Muscle of back (tissue), 11 donors: ENCODE measurements around the gene SPOCD1. TPM values are rescaled to one million over a fixed set of nuclear protein-coding genes. Genes with fewer than 3 reads are reported as not detected.

Source experiments
- DNase-seq, 3 donors: peaks; one replicate each; pipeline versions ENCODE4 v3.0.0 to v3.0.0-alpha.2; 2013
- polyA plus RNA-seq, 10 donors: library from polyadenylated mRNA; unstranded; fragments of 120-200 nt; gene quantifications; one replicate each; pipeline ENCODE4 v1.2.1, GENCODE V29; 2013; ENCODE audit not compliant: insufficient read length in 10 of 10

The SPOCD1 gene
- polyA plus RNA-seq, 10 donors, result 0.11 to 0.60 (median 0.30) TPM

DNA sequence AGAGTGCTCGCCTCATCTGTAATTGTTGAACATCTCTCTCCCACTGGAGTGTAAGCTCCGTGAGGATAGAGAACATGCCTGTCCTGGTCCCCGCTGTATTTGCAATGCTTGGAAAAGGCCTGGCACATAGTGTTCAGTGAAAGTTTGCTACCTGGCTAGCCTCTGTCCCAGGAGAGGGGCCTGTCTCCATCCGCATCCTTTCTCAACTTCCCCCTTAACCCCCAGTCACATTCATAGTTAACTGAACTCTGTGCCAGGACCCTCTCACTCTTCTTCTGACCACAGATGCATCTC, 15.2 kb downstream of the SPOCD1 start:
- DNase-seq, result no peak

DNA sequence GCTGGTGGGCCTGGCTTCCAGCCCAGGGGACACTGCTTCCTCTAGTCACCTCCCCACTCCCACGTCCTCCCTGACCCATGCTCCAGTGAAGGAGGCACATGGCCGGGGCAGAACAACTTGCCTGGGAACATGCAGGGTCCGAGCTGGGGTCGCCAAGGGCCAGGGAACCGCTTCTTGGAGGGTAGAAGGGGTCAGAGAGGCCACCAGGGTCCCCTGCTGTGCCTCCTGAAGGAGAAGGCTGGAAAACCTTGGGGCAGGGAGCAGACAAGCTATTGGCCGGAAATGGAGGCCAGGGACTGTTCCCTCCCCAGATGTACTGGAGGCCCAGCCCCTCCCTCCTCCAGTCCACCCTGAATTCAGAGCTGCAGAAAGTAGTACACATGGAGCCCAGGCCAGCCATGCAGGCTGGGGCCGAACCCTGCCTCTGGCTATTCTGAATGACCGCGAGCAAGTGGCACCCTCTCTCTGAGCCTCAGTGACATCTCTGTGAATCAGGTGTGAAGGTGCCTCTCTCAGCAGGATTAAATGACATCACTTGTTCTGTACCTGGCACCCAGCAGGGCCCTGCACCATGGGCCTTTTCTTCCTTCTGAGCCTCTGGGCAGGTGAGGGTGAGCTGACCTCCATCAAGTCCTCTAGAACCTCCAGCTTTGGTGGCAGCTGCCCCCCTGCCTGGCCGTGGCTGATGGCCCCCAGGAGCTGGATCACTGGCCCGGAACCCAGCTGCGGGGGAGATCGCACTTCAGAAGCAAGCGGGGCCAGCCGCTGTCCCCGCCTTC, 15.7 kb downstream of the SPOCD1 start:
- no peak for DNase-seq

DNA sequence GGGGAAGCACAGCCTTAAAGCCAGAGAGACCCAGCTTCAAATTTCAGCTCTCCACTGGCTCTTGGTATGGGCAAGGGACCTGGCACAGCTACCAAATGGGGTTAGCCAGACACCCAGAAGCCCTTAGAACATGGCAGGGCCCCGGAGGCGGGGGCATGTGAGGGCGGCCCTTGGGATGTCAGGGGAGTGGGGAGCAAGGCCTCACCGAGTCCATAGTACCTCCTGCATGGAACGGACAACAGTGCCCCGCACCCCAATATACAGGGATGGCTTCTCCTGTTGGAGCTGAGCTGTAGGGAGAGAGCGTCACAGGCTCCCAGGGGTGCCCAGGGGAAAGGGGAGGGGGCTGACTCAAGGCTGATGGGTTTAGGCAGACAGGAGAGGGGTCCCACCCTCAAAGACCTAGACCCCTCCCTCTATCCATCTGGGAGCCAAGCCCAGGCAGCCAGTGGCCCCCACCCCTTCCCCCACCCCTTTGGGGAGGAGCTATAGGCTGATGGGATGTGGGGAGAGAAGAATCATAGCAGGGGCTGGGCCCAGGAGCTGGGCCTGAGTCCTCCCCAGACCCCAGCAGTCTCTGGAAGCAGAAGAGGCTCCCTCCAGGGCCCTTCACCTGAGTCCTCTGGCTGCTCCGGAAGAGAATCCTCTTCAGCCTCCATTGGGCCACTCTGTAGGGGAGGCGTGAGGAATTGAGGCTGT, 16.5 kb downstream of the SPOCD1 start:
- DNase-seq, result no peak

DNA sequence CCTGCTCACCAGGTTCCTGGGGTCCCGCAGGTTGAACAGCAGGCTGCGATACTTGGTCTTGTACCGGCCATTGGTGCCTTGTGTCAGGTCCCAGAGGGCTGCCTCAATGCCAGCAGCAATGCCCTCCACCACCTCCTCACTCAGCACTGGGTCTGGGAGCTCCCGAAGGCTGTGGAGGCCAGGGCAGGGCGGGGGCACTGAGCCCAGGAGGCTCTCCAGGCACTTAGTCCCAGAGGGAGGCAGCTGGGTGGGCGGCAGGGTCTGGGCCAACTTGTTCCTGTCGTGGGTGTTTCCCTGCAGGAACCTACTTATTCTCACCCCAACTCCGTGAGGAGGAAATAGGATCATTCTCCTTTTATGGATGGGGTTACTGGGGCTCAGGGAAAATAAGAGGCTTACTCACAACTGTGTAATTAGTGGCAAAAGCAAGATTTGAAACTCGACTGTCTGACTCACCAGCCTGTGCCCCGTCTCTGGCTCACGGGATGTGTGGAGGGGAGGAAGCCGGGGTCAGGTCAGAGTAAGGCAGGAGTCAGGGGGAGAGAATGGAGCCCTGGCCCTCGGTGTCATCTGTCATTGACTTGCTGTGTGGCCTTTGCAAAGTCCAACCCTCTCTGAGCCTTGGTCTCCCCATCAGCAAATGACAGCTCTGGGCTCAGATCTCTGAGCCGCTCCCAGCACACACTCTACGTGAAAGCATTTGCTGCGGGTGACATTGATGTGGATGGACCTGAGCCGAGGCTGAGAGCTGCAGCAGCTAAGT, 17.2 kb downstream of the SPOCD1 start:
- peak in 1 of 3 donors; percentile 71 for DNase-seq

DNA sequence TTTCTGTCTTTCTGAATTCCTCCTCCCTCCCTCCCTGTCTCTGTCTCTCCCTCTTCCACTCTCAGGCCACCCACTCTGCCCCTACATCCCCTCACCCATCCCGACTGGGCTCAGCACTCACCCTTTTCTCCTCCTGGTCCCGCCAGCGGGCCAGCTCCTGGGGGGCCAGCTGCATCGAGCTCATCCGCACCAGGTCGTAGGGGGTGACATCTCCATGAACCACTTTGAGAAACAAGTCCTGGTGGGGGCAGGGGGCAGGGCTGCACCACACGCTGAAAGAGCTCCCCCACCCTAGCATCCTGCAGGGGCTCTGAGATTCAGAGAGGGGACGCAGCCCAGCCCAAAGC, 17.8 kb downstream of the SPOCD1 start:
- DNase-seq, result no peak

DNA sequence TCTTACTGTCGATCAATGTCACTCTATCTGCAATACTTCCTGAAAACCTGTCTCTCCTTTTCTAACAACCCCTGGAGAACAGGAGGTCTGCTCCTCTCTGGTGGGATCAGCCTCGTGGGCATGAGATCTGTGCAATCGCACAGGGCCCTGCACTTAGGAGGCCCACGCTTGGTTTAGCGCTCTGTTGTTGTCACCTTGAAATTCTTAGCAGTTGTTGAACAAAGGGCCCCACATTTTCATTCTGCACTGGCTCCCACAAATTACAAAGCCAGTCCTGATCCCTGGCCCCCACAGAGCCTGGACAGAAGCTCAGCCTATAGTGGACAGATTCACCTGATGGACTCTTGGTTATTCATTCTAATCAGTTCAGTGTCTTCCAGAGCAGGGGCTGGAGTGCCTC, 18.6 kb downstream of the SPOCD1 start:
- no peak for DNase-seq

DNA sequence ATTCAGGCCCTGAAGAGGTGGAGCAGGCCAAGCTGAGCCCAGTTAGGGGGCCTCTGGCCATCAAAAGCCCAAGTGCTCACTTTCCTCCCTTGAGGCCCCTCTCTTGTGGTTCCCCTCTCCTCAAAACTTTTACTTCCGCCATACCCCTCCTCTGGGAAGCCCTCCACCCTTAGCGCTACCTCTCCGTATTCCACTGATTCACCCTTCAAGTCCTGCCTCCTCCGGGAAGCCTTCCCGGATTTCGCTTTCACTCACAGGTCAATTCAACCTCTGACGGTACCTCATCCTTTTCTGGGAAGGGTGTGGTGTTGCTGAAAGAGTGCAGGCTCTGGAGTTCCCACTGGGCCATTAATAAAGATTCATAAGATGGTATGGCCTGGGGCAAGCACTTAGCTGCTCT, 19.1 kb downstream of the SPOCD1 start:
- no peak for DNase-seq

DNA sequence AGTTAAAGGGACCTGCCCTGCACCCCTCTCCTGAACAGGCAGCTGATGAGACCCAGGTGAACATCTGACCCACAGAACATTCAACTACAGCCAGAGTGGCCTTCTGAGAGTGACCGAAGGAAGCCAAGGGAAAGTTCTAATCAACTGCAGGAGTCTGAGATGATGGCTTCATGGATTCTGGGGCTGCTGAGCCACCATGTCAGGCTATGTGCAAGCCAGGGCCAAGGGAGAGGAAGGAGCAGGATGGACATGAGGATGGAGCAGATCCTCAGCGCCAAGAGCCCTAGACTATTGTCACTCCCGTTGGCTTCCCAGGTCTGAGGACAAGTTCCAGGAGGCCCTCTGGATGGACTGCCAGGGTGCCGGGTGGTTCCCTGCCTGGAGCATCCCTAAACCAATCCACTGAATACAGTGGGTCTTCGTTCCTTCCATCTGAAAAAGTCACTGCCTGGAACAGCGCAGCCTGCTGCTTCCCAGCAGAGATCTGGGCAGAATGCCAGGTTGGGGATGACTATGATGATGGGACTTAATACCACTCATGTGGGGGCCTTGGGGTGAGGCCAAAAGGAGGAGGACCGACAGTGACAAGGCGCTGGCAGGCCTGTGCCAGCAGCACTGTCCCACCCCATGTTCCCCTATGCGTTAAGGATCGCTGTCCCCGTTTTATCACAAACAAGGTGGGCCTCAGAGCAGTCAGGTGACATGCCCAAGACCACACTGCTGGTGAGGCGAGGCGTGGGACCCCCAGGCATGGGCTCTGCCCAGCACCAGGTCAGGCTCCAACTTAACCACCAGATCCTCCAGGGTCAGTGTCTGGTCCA, 19.8 kb downstream of the SPOCD1 start:
- DNase-seq, result peak in 2 of 3 donors; percentile 45 to 81

DNA sequence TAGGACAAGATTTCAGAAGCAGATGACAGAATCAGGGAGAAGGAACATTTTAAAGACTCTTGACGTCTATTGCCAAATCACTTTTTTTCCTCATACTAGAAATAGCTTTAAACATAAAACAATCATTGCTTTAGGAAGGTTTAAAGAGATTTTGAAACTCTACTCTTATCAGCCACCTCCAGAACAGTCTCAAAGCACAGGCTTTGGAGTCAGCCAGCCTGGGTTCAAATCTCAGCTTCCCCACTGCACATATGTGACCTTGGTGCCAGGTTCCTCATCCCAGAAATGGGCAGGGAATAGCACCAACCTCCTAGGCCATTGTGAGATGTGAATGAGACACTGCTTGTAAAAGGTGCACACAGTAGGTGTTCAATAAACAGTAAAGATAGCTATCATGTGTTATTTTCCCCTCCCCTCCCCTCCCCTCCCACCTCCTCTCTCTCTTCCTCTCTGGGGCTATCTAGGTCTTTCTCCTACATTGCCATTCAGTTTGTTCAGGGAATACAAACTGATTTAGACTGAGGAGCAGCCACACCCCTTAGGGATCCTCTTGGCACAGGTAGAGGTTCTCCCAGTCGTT, 20.6 kb downstream of the SPOCD1 start:
- no peak for DNase-seq

DNA sequence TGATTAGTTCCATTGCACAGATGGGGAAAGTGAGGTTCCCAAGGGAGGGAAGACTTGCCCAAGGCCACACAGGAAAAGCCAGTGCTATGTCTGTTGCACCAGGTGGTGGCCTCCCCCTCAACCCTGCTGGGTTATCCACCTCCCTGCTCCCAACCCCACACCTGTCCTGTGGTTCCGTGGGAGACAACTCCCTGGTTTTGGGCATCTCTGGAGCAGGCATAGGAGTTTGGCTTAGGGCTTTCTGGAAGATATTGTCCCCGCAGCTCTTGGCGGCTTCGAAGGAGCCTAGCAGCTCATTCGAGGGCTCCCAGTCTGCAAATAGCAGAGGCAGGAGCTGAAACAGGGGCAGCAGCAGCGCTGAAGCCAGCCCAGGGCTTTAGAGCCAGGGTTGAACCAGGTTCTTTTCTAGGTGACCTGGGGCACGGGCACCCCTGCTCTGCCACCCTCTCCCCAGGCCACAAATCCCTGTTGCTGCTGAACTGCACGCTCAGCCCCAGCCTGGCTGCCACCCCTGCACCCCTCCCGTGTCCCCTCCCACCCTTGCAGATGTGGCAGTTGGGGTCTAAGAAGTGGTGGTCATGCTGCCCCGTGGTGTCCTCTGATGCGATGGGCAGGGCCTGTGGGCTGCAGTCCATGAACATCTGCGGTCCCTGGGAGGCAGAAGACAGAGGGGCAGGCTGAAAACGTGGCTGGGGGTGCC, 22.1 kb downstream of the SPOCD1 start:
- no peak for DNase-seq

DNA sequence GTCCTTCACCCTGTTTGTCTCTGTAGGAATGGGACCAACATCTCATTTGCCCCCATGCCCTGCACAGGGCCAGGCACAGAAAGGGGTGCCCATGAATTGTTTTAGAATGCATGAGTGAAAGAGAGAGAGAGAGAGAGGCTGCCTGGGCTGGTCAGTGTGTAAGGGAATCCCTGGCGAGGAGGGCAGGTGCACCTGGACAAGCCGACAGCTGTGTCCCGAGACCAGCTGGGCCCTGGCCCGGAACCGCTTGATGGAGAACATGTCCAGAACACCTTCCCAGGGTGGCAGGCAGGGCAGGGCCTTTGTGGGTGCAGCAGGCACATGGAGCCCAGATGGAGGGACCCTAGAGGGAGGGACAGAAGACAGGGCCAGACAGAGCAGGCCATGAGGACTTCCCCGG, 22.7 kb downstream of the SPOCD1 start:
- DNase-seq, result no peak

DNA sequence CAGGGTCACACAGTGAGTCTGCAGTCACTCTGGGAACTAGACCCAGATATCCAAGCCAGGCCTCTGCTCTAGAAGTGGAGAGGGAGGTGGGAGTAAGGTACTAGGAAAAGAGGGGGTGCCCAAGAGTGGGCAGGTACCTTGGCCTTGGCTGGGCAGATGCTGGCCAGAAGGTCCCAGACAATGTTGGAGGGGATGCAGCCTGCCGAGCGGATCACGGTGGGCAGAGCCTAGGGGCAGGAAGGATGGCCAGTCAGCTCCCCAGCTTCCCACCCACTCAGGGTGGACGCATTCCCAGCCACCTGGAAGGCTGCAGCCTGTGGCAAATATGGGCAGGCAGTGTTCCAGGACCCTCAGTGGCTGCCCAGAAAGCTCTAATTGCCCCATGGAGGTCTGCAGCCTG, 23.3 kb downstream of the SPOCD1 start:
- no peak for DNase-seq

DNA sequence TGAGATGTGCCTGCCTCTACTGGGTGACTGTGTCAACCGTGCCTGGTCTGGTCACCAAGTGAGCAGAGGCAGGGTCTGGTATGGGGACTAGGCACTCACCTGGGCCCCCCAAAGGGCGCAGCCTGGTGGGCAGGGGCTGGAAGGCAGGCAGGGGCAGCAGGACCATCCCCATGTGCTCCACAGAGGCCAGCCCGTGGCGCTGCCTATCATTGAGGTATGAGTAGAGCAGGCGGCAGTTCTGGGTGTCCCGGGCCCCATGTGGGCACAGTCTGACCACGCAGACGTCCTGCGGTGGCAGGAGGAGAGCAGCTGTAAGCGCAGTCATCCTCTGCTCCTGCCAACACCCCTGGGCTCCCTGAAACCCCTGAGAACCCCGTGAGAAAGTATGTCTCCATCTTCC, 23.7 kb downstream of the SPOCD1 start:
- no peak for DNase-seq

DNA sequence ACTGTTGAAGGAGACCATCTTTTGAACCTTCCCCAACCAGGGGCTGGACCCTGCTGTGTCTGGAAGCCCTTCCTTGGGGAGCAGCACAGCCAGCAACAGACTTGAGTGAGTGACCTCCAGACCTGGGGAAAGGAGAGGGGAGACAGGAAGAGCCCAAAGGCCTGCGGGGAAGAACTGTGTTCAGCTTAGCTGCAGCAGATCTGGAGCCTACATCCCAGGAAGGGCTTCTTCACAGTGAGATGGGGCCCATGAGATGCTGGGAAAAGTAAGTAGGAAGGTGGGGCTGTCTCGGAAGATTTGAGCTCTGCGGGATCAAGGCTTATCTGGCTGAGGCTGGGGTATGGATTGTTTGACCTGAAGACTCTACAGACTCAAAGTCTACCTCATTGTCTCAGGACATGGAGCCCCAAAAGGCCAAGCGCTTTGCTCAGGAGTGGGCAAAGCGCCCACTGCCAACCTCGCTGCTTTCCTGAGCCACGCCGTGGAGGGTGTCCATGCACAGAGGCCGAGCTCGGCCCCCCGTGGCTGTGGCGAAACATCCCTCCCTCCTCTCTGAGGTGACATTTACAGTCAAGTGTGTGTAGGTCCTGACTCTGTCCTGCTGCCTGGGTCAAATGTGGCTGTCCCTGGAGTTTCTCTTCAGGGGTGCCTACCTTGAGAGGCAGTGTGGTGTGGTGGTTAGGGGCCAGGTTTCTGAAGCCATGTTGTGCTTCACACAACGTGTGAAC, 24.5 kb downstream of the SPOCD1 start:
- no peak for DNase-seq

DNA sequence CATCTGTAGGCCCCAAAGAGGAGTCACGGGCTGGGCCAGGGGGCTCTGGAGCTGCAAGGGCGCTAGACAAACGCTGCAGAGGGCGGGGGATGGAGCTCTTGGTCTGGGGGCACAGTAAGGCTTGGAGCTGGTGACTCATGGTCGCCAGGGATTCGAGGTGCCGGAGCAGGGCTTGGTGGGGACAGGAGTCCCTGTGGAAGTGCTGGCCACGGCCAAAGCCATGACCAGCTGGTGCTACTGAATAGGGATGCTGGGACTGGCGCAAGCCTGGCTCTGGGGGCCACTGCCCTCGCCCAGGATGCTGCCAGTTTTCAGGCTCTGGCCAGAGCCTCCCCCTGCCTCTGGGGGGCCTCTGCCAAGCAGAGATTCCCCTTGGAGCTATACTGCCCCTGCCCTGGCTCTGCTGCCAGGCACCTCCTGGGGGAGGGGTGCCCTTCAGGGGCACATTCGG, 25.2 kb downstream of the SPOCD1 start:
- no peak for DNase-seq

DNA sequence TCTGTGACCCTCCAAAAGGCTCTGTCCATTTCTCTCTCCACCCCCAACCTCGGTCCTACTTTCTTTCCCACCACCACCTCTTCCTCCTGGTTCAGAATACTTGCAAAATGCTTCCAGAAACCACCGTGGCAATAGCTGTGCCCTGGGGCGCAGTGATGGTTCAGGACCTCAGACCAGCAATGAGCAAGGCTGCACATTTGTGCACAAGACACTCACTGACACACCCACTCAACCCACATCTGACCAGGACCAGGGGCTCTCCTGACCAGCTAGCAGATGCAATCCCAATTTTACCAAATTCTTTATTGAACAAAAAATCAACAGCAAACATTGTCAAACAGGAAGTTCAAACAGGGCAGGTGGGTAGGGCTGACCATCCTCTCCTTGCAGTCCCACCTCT, 25.7 kb downstream of the SPOCD1 start:
- DNase-seq, result no peak

DNA sequence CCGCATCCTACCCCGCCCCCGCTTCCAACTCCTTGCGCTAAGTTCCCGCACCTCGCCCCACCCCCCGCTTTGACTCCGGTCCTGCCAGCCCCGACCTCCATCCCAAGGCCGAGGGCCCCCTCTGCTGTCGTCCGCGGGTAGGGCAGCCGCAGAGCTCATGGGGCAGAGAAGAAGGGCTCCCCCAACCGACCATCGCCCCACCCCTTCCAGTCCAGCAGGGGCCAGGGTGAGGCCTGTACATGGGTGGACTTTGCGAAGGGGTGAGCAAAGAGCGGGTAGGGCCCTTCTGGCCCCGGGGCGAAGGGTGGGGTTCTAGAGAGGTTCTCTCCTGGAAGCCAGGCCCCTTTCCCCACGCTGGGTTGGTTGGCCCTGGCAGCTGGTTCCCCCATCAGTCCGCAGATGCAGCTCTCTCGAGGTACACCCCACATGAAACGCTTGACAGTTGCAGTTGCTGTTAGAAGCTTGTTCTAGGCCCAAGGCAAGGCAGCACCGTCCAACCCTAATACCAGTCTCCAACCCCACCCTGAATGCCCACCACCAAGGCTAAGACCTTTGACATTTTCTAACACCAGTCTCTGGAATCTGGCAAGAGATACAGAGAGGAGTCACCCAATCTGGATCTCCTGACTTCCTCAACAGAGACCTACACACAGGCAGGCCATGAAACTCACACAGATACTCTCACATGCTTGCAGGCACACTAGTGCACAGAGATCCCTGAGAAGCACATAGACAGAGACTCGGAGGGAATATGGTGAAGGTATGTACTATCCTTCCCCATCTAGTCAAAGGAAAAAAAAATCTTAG, 26.4 kb downstream of the SPOCD1 start:
- DNase-seq, result peak; percentile 84 to 95 (median 91)

DNA sequence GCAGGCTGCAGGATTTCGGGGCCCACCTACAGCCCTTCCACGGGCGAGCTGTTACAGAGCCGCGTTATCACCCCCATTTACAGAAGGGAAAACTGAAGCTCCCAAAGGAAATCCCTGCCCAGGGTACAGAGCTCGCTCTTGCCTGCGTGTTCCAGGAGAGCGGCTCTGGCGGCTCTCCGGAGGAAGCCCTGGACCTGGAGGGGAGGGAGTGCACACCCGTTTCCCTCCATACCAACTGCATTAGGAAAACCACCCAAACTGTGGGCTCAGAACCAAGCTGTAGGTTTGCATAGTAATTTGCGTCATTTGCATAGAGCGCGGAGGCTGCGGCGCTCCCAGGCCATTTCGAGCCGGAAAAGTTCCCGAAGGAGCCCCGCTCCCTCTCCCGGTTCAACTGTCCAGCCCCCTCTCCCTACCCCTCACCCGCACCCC, 27.0 kb downstream of the SPOCD1 start:
- DNase-seq, result peak in 2 of 3 donors; percentile 65 to 92

DNA sequence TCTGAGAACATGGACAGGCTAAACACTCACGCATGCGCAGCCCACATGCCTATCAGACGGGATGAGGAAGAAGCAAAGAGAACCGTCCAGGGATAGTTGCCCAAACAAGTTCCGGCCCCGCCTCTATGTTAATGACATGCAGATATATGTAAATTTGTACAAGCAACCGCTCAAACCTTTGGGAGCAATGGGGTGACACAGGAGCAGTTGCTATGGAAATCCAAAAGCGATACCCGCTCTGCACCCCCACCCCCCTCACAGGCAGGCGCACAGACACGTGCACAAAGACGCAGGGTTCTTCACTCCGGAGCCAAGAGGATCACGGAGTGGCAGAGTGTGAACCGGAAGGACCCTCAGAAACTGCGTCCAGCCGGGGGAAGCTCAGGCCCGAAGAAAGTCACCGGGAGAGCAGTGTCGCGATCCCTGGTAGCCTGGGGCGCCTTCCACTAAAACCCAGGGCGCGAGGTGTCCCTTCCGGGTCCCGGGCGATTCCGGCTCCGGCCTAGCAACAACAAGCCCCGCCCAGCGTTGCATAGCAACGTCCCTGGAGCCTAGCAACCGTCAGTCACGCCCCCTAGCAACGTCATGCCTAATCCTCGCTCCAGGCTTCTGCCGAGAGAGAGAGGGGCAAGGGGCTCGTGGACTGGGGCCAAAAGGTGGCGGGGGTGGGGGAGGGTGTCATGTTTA, 27.5 kb downstream of the SPOCD1 start:
- DNase-seq, result peak; percentile 84 to 96 (median 92)
